Endothelial cell of umbilical vein (primary cell): ENCODE measurements around the gene DENND5A. TPM values are rescaled to one million over a fixed set of nuclear protein-coding genes. Genes with fewer than 3 reads are reported as not detected.

Experiments
- BruUV-seq: library from RNA; stranded (reverse); fragments of 400-500 nt; replicated peaks from 2 replicates; lab custom pipeline; 2021; lab: Mats Ljungman, UMichigan
- CTCF ChIA-PET: fragments of 300-600, 350-600 bp; sonication (Branson Sonifier 250); formaldehyde crosslinking; loops from one replicate; lab custom pipeline; 2021; ENCODE audit warnings: antibody characterized with exemption, inconsistent platforms; lab: Charles Lee
- POLR2A ChIA-PET: fragments of 300-600, 350-600 bp; sonication (Branson Sonifier 250); formaldehyde crosslinking; loops from one replicate; lab custom pipeline; 2021; ENCODE audit warnings: antibody characterized with exemption, inconsistent platforms; lab: Charles Lee
- DNase-seq: peaks from one replicate; pipeline ENCODE4 v3.0.0-alpha.2; 2011; ENCODE audit warnings: low read depth, low spot score
- FAIRE-seq: peaks from 2 replicates; lab custom pipeline; 2011; peaks lifted over from hg19 to GRCh38; lab: Jason Lieb, UNC
- H2AFZ ChIP-seq: 2 replicates; pipeline ENCODE4 v1.6.0; 2012; ENCODE audit warnings: low read depth, low read length, control low read depth, inconsistent platforms
- H3K27ac ChIP-seq: 2 replicates; pipeline ENCODE4 v1.5.1; 2011; ENCODE audit warnings: low read depth, mild to moderate bottlenecking, control low read depth, low read length, moderate library complexity; ENCODE audit not compliant: insufficient read depth
- H3K27me3 ChIP-seq, 2 experiments: 2 replicates each; pipeline versions ENCODE4 v1.6.0 to v1.6.1; 2011; ENCODE audit warnings: low read length in 2 of 2, mixed read lengths in 1 of 2; ENCODE audit not compliant: control insufficient read depth in 2 of 2, insufficient read depth in 2 of 2
- H3K36me3 ChIP-seq, 2 experiments: 2 replicates in 1 of 2; 3 replicates in 1 of 2; pipeline ENCODE4 v1.5.1; 2011; ENCODE audit warnings: low read length in 2 of 2, mild to moderate bottlenecking in 1 of 2, moderate library complexity in 1 of 2; ENCODE audit not compliant: control insufficient read depth in 2 of 2, insufficient read depth in 2 of 2; ENCODE audit errors: extremely low read depth in 1 of 2
- H3K4me1 ChIP-seq: 3 replicates; pipeline ENCODE4 v1.5.1; 2011; ENCODE audit warnings: mild to moderate bottlenecking, low read length; ENCODE audit not compliant: control insufficient read depth, insufficient read depth; ENCODE audit errors: extremely low read depth
- H3K4me2 ChIP-seq: 2 replicates; pipeline ENCODE4 v1.6.1; 2011; ENCODE audit warnings: low read length, control low read depth, mixed read lengths; ENCODE audit not compliant: insufficient read depth
- H3K4me3 ChIP-seq, 3 experiments: fragments of 200-600 bp in 1 of 3; sonication (generic), shearing (Covaris generic) in 1 of 3; replicated peaks in 1 of 3; 2 replicates each; pipeline ENCODE4 v1.5.1; 2011 to 2016; ENCODE audit warnings: control low read depth in 3 of 3, low read length in 3 of 3, mild to moderate bottlenecking in 2 of 3, inconsistent platforms in 1 of 3, low read depth in 1 of 3, moderate library complexity in 1 of 3; ENCODE audit not compliant: insufficient read depth in 1 of 3
- H3K79me2 ChIP-seq: 2 replicates; pipeline ENCODE4 v1.6.0; 2012; ENCODE audit warnings: low read length, inconsistent platforms; ENCODE audit not compliant: control insufficient read depth, insufficient read depth
- H3K9ac ChIP-seq: replicated peaks from 2 replicates; pipeline ENCODE3; 2011; ENCODE audit warnings: low read length, control low read depth; ENCODE audit not compliant: insufficient read depth; ENCODE audit errors: extremely low read depth
- H3K9me1 ChIP-seq: replicated peaks from 3 replicates; pipeline ENCODE4 v1.6.0; 2011; ENCODE audit warnings: mild to moderate bottlenecking, low read length; ENCODE audit not compliant: control insufficient read depth, insufficient read depth; ENCODE audit errors: extremely low read depth
- H3K9me3 ChIP-seq: replicated peaks from 2 replicates; pipeline ENCODE4 v1.5.1; 2012; ENCODE audit warnings: low read length, inconsistent platforms; ENCODE audit not compliant: control insufficient read depth, insufficient read depth
- H4K20me1 ChIP-seq: replicated peaks from 2 replicates; pipeline ENCODE3; 2011; ENCODE audit warnings: mild to moderate bottlenecking, low read length; ENCODE audit not compliant: control insufficient read depth, insufficient read depth; ENCODE audit errors: extremely low read depth
- EZH2 ChIP-seq: IDR thresholded peaks from 2 replicates; pipeline ENCODE4 v1.6.1; 2012; ENCODE audit warnings: borderline replicate concordance, low read depth, mild to moderate bottlenecking, moderate library complexity, low read length, inconsistent platforms; ENCODE audit not compliant: severe bottlenecking
- FOS ChIP-seq: IDR thresholded peaks from 2 replicates; pipeline ENCODE4 v1.6.1; 2011; ENCODE audit warnings: mild to moderate bottlenecking, low read length, moderate library complexity, borderline replicate concordance; ENCODE audit not compliant: insufficient read depth
- GATA2 ChIP-seq: IDR thresholded peaks from 2 replicates; pipeline ENCODE4 v1.7.0; 2011; ENCODE audit warnings: low read depth, mild to moderate bottlenecking, moderate library complexity, mixed read lengths, low read length; ENCODE audit not compliant: insufficient read length, insufficient read depth
- JUN ChIP-seq: IDR thresholded peaks from 2 replicates; pipeline ENCODE4 v1.6.1; 2011; ENCODE audit warnings: borderline replicate concordance, low read depth; ENCODE audit not compliant: insufficient read length, insufficient read depth
- MYC ChIP-seq: IDR thresholded peaks from one replicate; pipeline ENCODE4 v1.6.1; 2011; ENCODE audit warnings: mild to moderate bottlenecking, low read depth, low read length
- POLR2A ChIP-seq: IDR thresholded peaks from 2 replicates; pipeline ENCODE4 v1.6.1; 2012; ENCODE audit warnings: low read depth, mild to moderate bottlenecking, control low read depth, low read length
- POLR2AphosphoS5 ChIP-seq: IDR thresholded peaks from 2 replicates; pipeline ENCODE4 v1.6.1; 2012; ENCODE audit warnings: low read depth, mild to moderate bottlenecking, control low read depth, low read length, moderate library complexity; ENCODE audit not compliant: insufficient read depth
- dilution Hi-C: fragments of 300-500 bp; cut with MboI; formaldehyde crosslinking; loops from one replicate; pipeline ENCODE4 v1.15.0; 2019; ENCODE audit warnings: low sequenced_read_pairs; ENCODE audit not compliant: extremely low pct_ligation_motif_present
- intact Hi-C: fragments of 100-400 bp; cut with micrococcal nuclease; formaldehyde crosslinking; loops from one replicate; pipeline ENCODE4 v1.10.0; 2022
- polyA plus RNA-seq, 4 experiments: library from polyadenylated mRNA; depleted of rRNA in 3 of 4; stranded (reverse) in 3 of 4; unstranded in 1 of 4; fragments of >200 nt; gene quantifications; 2 replicates each; pipeline versions ENCODE4 v1.2.1 to v1.2.3, GENCODE V29; 2011 to 2012; ENCODE audit warnings: missing spikeins in 1 of 4
- total RNA-seq: library from RNA; stranded (reverse); gene quantifications from 2 replicates; pipeline ENCODE4 v1.2.3, GENCODE V29; 2021
- TF ChIP-seq, protein P1 (sequence below), 2 donors: IDR thresholded peaks; 1 replicate in 1 of 2; 2 replicates in 1 of 2; pipeline ENCODE4 v1.5.1; 2011; ENCODE audit warnings: low read length in 2 of 2, mild to moderate bottlenecking in 2 of 2, moderate library complexity in 2 of 2, control low read depth in 1 of 2, inconsistent platforms in 1 of 2, low read depth in 1 of 2; ENCODE audit not compliant: insufficient read depth in 1 of 2; ENCODE audit errors: extremely low read depth in 1 of 2
- TF ChIP-seq, protein P2 (sequence below): IDR thresholded peaks from 2 replicates; pipeline ENCODE4 v1.6.1; 2011; ENCODE audit not compliant: insufficient read depth, insufficient read length

Gene DENND5A
- total and polyA plus RNA-seq, 2 donors (not counting 3 experiments of a cell fraction or from before 2014, with no cell fraction given), result 116 to 220 TPM

- ChIA-PET POLR2A (interaction anchor here (0.6 kb wide), 1 partner anchor 45 kb away, joined by 6 read pairs; no protein-coding TSS in a partner anchor), CTCF (interaction anchor here (0.6 to 1.6 kb wide), 7 partner anchors 8 to 232 kb away, joined by 3 to 4 read pairs (median 3); partner anchors contain the start of gene IPO7)
- Histone ChIP-seq H2AFZ (no peak overlapping the region), H3K4me1 (peaks cover 5% of the 10 kb centered on the region), H3K27me3 (no peaks in the 10 kb centered on the region), H3K4me2 (no peak overlapping the region), H3K27ac (no peak overlapping the region), H3K4me3 (no peak overlapping the region), H4K20me1 (no peaks in the 10 kb centered on the region), H3K79me2 (no peaks in the 10 kb centered on the region), H3K9me1 (no peaks in the 10 kb centered on the region), H3K9ac (no peak overlapping the region), H3K36me3 (no peaks in the 10 kb centered on the region), H3K9me3 (no peaks in the 10 kb centered on the region)
- FAIRE-seq, result peak; percentile 35
- dilution Hi-C loops (no loop called here), intact Hi-C loops (no loop called here)
- no TSS peak for BruUV-seq
- TF ChIP-seq GATA2 (no peak), EZH2 (no peak), POLR2A (no peak), POLR2AphosphoS5 (no peak), FOS (no peak), JUN (no peak), MYC (no peak)
- TF ChIP-seq, protein P1, sequence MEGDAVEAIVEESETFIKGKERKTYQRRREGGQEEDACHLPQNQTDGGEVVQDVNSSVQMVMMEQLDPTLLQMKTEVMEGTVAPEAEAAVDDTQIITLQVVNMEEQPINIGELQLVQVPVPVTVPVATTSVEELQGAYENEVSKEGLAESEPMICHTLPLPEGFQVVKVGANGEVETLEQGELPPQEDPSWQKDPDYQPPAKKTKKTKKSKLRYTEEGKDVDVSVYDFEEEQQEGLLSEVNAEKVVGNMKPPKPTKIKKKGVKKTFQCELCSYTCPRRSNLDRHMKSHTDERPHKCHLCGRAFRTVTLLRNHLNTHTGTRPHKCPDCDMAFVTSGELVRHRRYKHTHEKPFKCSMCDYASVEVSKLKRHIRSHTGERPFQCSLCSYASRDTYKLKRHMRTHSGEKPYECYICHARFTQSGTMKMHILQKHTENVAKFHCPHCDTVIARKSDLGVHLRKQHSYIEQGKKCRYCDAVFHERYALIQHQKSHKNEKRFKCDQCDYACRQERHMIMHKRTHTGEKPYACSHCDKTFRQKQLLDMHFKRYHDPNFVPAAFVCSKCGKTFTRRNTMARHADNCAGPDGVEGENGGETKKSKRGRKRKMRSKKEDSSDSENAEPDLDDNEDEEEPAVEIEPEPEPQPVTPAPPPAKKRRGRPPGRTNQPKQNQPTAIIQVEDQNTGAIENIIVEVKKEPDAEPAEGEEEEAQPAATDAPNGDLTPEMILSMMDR (IDR thresholded peaks at IDR 0.05; ENCODE audit: extremely low read depth in 1 of 2, insufficient read depth in 1 of 2, low read depth in 1 of 2, low read length in 2 of 2), result no peak
- TF ChIP-seq, protein P2, sequence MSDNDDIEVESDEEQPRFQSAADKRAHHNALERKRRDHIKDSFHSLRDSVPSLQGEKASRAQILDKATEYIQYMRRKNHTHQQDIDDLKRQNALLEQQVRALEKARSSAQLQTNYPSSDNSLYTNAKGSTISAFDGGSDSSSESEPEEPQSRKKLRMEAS, result no peak
- DNase-seq, result peak; percentile 68
These were observed 9.5 kb upstream of the DENND5A start for GRCh38 chr11:9274499-9275258.
